HEK293 (cell line): ENCODE measurements around the gene TNXB.

Experiments used
- HOXD13 ChIP-seq: sonication (generic); formaldehyde crosslinking; IDR thresholded peaks from 2 replicates; pipeline ENCODE4 v1.8.0; 2022; ENCODE audit warnings: missing genetic modification reagents, borderline replicate concordance
- PRDM1 ChIP-seq: fragments of 450-650 bp; formaldehyde crosslinking; IDR thresholded peaks from 2 replicates; pipeline ENCODE4; 2016; ENCODE audit warnings: missing biosample characterization, missing genetic modification characterization
- YY1 ChIP-seq: fragments of 450-650 bp; formaldehyde crosslinking; IDR thresholded peaks from 2 replicates; pipeline ENCODE4 v1.5.1; 2018; ENCODE audit warnings: missing biosample characterization, missing genetic modification characterization
- ZBTB20 ChIP-seq: fragments of 450-650 bp; formaldehyde crosslinking; IDR thresholded peaks from 2 replicates; pipeline ENCODE4 v1.5.1; 2016; ENCODE audit warnings: missing biosample characterization, missing genetic modification characterization
- ZNF121 ChIP-seq: fragments of 450-650 bp; formaldehyde crosslinking; IDR thresholded peaks from 2 replicates; pipeline ENCODE4 v1.5.1; 2016; ENCODE audit warnings: missing biosample characterization, missing genetic modification characterization
- ZNF146 ChIP-seq: fragments of 450-650 bp; formaldehyde crosslinking; IDR thresholded peaks from 2 replicates; pipeline ENCODE4 v1.5.1; 2016; ENCODE audit warnings: missing biosample characterization, missing genetic modification characterization
- ZNF169 ChIP-seq: fragments of 450-650 bp; formaldehyde crosslinking; IDR thresholded peaks from 2 replicates; pipeline ENCODE4 v1.5.1; 2016; ENCODE audit warnings: missing biosample characterization, missing genetic modification characterization
- ZNF24 ChIP-seq: fragments of 450-650 bp; formaldehyde crosslinking; IDR thresholded peaks from 2 replicates; pipeline ENCODE4 v1.5.1; 2016; ENCODE audit warnings: missing biosample characterization, missing genetic modification characterization
- ZNF292 ChIP-seq: fragments of 450-650 bp; formaldehyde crosslinking; IDR thresholded peaks from 2 replicates; pipeline ENCODE4 v1.5.1; 2016; ENCODE audit warnings: low read depth, missing biosample characterization, missing genetic modification characterization, borderline replicate concordance
- ZNF324 ChIP-seq: fragments of 450-650 bp; formaldehyde crosslinking; IDR thresholded peaks from 2 replicates; pipeline ENCODE4 v1.5.1; 2016; ENCODE audit warnings: missing biosample characterization, missing genetic modification characterization
- ZNF391 ChIP-seq: fragments of 450-650 bp; formaldehyde crosslinking; IDR thresholded peaks from 2 replicates; pipeline ENCODE4 v1.5.1; 2016; ENCODE audit warnings: low read depth, missing biosample characterization, missing genetic modification characterization, borderline replicate concordance
- ZNF426 ChIP-seq: fragments of 450-650 bp; formaldehyde crosslinking; IDR thresholded peaks from 2 replicates; pipeline ENCODE4 v1.5.1; 2017; ENCODE audit warnings: missing biosample characterization, missing genetic modification characterization, mild to moderate bottlenecking, inconsistent platforms, moderate library complexity
- ZNF544 ChIP-seq: fragments of 450-650 bp; formaldehyde crosslinking; IDR thresholded peaks from 2 replicates; pipeline ENCODE4 v1.5.0; 2017; ENCODE audit warnings: missing biosample characterization, missing genetic modification characterization
- ZNF624 ChIP-seq: fragments of 450-650 bp; formaldehyde crosslinking; IDR thresholded peaks from 2 replicates; pipeline ENCODE4 v1.5.1; 2017; ENCODE audit warnings: missing biosample characterization, missing genetic modification characterization
- TF ChIP-seq, protein P1 (sequence below): fragments of 450-650 bp; formaldehyde crosslinking; IDR thresholded peaks from 2 replicates; pipeline ENCODE4 v1.5.1; 2017; ENCODE audit warnings: missing biosample characterization, missing genetic modification characterization
- TF ChIP-seq, protein P2 (sequence below): fragments of 450-650 bp; formaldehyde crosslinking; IDR thresholded peaks from 2 replicates; pipeline ENCODE4 v1.5.1; 2016; ENCODE audit warnings: missing biosample characterization, missing genetic modification characterization
- TF ChIP-seq, protein P3 (sequence below): fragments of 450-650 bp; formaldehyde crosslinking; IDR thresholded peaks from 2 replicates; pipeline ENCODE4 v1.5.1; 2016; ENCODE audit warnings: missing biosample characterization, missing genetic modification characterization, low read depth
- TF ChIP-seq, protein P4 (sequence below): fragments of 450-650 bp; formaldehyde crosslinking; IDR thresholded peaks from 2 replicates; pipeline ENCODE4 v1.5.1; 2016; ENCODE audit warnings: missing biosample characterization, missing genetic modification characterization
- TF ChIP-seq, protein P5 (sequence below): fragments of 450-650 bp; formaldehyde crosslinking; IDR thresholded peaks from 2 replicates; pipeline ENCODE4 v1.5.1; 2017; ENCODE audit warnings: missing biosample characterization, missing genetic modification characterization
- TF ChIP-seq, protein P6 (sequence below): fragments of 450-650 bp; formaldehyde crosslinking; IDR thresholded peaks from 2 replicates; pipeline ENCODE4 v1.5.1; 2016; ENCODE audit warnings: missing biosample characterization, missing genetic modification characterization, borderline replicate concordance
- TF ChIP-seq, protein P7 (sequence below): fragments of 450-650 bp; formaldehyde crosslinking; IDR thresholded peaks from 2 replicates; pipeline ENCODE4 v1.5.1; 2016; ENCODE audit warnings: missing biosample characterization, missing genetic modification characterization
- TF ChIP-seq, protein P8 (sequence below): fragments of 450-650 bp; formaldehyde crosslinking; IDR thresholded peaks from 2 replicates; pipeline ENCODE4 v1.5.1; 2016; ENCODE audit warnings: missing biosample characterization, missing genetic modification characterization

Gene TNXB

DNA sequence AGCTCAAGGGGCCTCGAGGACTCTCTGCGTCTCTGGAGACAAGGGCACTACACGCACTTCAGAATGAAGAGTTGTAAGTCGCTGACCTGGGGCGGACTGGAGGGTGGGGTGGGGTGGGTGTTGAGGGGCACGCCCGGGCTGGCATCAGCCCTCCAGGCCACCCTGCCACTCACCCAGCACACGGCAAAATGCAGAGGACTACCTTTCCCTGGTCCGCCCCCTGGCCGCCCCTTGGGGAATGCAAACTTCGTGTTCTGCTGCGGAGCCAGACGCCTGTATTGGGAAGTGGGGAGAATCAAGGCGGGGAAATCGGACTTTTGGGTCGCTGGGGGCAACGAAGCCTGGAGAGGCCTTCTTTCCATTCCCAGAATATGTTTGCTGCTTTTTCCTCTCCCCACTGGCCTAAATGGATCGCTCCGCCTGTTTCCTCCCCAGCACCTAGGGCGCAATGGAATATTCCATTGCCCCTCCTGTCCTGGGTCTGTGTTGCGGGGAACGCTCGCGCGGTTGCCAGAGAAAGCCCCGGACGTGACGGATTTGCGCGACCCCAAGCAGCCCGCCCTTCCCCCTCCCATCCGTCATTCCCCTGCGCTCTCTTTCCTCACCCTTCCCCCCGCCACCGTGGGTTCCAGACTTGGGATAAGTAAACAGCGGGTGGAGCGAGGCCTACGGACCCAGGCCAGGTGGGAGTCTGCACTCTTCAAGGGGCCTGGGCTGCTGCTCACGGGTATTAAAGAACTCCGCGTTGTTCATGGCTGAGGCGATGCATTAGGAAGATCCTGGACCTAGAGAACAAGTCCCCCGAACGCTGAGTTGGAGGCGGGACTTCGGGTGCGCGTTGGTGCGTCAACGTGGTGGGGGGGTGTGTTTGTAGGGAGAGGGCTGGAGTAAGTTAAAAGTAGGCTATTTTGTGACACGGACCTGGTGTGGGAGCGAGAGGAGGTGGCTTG, 44.7 kb upstream of the TNXB start, which contains the start of gene PPT2 (continued):
- TF ChIP-seq, protein P1, sequence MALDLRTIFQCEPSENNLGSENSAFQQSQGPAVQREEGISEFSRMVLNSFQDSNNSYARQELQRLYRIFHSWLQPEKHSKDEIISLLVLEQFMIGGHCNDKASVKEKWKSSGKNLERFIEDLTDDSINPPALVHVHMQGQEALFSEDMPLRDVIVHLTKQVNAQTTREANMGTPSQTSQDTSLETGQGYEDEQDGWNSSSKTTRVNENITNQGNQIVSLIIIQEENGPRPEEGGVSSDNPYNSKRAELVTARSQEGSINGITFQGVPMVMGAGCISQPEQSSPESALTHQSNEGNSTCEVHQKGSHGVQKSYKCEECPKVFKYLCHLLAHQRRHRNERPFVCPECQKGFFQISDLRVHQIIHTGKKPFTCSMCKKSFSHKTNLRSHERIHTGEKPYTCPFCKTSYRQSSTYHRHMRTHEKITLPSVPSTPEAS: 0 out of 2 replicates have a peak, but pooled peaks have one; percentile 27
- TF ChIP-seq HOXD13 (no peak), ZNF624 (tag by site-specific recombination) (no peak), ZNF391 (tag by site-specific recombination) (no peak; the same call in 1 of the 2 replicates), ZNF544 (tag by site-specific recombination) (no peak), ZNF24 (tag by site-specific recombination) (0 out of 2 replicates have a peak, but pooled peaks have one; percentile 37), ZBTB20 (tag by site-specific recombination) (no peak; the same call in 1 of the 2 replicates), YY1 (tag by site-specific recombination) (0 out of 2 replicates have a peak, but pooled peaks have one; percentile 17), ZNF324 (peak; percentile 50; the same call in 1 of the 2 replicates), ZNF292 (tag by site-specific recombination) (no peak), PRDM1 (tag by site-specific recombination) (peak; percentile 39; the same call in 1 of the 2 replicates), ZNF426 (no peak), ZNF146 (peak; percentile 28; the same call in 1 of the 2 replicates), ZNF169 (tag by site-specific recombination) (no peak), ZNF121 (tag by site-specific recombination) (peak; percentile 79)
- TF ChIP-seq, protein P2, sequence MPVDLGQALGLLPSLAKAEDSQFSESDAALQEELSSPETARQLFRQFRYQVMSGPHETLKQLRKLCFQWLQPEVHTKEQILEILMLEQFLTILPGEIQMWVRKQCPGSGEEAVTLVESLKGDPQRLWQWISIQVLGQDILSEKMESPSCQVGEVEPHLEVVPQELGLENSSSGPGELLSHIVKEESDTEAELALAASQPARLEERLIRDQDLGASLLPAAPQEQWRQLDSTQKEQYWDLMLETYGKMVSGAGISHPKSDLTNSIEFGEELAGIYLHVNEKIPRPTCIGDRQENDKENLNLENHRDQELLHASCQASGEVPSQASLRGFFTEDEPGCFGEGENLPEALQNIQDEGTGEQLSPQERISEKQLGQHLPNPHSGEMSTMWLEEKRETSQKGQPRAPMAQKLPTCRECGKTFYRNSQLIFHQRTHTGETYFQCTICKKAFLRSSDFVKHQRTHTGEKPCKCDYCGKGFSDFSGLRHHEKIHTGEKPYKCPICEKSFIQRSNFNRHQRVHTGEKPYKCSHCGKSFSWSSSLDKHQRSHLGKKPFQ (tag by site-specific recombination): no peak
- TF ChIP-seq, protein P3, sequence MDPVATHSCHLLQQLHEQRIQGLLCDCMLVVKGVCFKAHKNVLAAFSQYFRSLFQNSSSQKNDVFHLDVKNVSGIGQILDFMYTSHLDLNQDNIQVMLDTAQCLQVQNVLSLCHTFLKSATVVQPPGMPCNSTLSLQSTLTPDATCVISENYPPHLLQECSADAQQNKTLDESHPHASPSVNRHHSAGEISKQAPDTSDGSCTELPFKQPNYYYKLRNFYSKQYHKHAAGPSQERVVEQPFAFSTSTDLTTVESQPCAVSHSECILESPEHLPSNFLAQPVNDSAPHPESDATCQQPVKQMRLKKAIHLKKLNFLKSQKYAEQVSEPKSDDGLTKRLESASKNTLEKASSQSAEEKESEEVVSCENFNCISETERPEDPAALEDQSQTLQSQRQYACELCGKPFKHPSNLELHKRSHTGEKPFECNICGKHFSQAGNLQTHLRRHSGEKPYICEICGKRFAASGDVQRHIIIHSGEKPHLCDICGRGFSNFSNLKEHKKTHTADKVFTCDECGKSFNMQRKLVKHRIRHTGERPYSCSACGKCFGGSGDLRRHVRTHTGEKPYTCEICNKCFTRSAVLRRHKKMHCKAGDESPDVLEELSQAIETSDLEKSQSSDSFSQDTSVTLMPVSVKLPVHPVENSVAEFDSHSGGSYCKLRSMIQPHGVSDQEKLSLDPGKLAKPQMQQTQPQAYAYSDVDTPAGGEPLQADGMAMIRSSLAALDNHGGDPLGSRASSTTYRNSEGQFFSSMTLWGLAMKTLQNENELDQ (tag by site-specific recombination): no peak
- TF ChIP-seq, protein P4, sequence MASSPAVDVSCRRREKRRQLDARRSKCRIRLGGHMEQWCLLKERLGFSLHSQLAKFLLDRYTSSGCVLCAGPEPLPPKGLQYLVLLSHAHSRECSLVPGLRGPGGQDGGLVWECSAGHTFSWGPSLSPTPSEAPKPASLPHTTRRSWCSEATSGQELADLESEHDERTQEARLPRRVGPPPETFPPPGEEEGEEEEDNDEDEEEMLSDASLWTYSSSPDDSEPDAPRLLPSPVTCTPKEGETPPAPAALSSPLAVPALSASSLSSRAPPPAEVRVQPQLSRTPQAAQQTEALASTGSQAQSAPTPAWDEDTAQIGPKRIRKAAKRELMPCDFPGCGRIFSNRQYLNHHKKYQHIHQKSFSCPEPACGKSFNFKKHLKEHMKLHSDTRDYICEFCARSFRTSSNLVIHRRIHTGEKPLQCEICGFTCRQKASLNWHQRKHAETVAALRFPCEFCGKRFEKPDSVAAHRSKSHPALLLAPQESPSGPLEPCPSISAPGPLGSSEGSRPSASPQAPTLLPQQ (tag by site-specific recombination): no peak; the same call in 1 of the 2 replicates
- TF ChIP-seq, protein P5, sequence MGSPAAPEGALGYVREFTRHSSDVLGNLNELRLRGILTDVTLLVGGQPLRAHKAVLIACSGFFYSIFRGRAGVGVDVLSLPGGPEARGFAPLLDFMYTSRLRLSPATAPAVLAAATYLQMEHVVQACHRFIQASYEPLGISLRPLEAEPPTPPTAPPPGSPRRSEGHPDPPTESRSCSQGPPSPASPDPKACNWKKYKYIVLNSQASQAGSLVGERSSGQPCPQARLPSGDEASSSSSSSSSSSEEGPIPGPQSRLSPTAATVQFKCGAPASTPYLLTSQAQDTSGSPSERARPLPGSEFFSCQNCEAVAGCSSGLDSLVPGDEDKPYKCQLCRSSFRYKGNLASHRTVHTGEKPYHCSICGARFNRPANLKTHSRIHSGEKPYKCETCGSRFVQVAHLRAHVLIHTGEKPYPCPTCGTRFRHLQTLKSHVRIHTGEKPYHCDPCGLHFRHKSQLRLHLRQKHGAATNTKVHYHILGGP: no peak
- TF ChIP-seq, protein P6, sequence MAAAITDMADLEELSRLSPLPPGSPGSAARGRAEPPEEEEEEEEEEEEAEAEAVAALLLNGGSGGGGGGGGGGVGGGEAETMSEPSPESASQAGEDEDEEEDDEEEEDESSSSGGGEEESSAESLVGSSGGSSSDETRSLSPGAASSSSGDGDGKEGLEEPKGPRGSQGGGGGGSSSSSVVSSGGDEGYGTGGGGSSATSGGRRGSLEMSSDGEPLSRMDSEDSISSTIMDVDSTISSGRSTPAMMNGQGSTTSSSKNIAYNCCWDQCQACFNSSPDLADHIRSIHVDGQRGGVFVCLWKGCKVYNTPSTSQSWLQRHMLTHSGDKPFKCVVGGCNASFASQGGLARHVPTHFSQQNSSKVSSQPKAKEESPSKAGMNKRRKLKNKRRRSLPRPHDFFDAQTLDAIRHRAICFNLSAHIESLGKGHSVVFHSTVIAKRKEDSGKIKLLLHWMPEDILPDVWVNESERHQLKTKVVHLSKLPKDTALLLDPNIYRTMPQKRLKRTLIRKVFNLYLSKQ (tag by site-specific recombination): no peak
- TF ChIP-seq, protein P7, sequence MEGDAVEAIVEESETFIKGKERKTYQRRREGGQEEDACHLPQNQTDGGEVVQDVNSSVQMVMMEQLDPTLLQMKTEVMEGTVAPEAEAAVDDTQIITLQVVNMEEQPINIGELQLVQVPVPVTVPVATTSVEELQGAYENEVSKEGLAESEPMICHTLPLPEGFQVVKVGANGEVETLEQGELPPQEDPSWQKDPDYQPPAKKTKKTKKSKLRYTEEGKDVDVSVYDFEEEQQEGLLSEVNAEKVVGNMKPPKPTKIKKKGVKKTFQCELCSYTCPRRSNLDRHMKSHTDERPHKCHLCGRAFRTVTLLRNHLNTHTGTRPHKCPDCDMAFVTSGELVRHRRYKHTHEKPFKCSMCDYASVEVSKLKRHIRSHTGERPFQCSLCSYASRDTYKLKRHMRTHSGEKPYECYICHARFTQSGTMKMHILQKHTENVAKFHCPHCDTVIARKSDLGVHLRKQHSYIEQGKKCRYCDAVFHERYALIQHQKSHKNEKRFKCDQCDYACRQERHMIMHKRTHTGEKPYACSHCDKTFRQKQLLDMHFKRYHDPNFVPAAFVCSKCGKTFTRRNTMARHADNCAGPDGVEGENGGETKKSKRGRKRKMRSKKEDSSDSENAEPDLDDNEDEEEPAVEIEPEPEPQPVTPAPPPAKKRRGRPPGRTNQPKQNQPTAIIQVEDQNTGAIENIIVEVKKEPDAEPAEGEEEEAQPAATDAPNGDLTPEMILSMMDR (tag by site-specific recombination): 0 out of 2 replicates have a peak, but pooled peaks have one; percentile 37
- TF ChIP-seq, protein P8, sequence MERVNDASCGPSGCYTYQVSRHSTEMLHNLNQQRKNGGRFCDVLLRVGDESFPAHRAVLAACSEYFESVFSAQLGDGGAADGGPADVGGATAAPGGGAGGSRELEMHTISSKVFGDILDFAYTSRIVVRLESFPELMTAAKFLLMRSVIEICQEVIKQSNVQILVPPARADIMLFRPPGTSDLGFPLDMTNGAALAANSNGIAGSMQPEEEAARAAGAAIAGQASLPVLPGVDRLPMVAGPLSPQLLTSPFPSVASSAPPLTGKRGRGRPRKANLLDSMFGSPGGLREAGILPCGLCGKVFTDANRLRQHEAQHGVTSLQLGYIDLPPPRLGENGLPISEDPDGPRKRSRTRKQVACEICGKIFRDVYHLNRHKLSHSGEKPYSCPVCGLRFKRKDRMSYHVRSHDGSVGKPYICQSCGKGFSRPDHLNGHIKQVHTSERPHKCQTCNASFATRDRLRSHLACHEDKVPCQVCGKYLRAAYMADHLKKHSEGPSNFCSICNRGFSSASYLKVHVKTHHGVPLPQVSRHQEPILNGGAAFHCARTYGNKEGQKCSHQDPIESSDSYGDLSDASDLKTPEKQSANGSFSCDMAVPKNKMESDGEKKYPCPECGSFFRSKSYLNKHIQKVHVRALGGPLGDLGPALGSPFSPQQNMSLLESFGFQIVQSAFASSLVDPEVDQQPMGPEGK (tag by site-specific recombination): peak; percentile 36
